Measurements from ENCODE around the gene CAMTA1. TPM values are rescaled to one million over a fixed set of nuclear protein-coding genes. Genes with fewer than 3 reads are reported as not detected.

CAMTA1 gene
- total RNA-seq, 5 donors from 2014 or later (not counting 1 experiment from before 2014, with no cell fraction given): 29.7 to 37.4 (median 34.6) TPM

GRCh38 chr1:7224644-7225043, 439.4 kb downstream of the CAMTA1 start:
- peaks cover 0 to 35% of the 10 kb centered on the region in 2 experiments for H3K27me3 ChIP-seq (replicated peaks in 1 of 2; ENCODE audit: control insufficient read depth in 2 of 2, extremely low read depth in 1 of 2, insufficient read depth in 2 of 2, low read length in 1 of 2)
- no peaks in the 10 kb centered on the region for H3K4me1 Mint-ChIP-seq
- no peaks in the 10 kb centered on the region for H3K36me3 Mint-ChIP-seq
- ATAC-seq (replicated peaks in 1 of 4): no peak
- no peak overlapping the region for H3K4me3 ChIP-seq (ENCODE audit: control insufficient read depth in 1 of 2, extremely low read depth in 1 of 2, low read length in 1 of 2)
- H3K27ac Mint-ChIP-seq: no peak overlapping the region
- H3K27ac ChIP-seq (ENCODE audit: low read length): no peak overlapping the region
- ChIA-PET CTCF (no interaction called here), POLR2A (no interaction called here)
- H3K9me3 ChIP-seq: no peaks in the 10 kb centered on the region
- no peak overlapping the region for H3K4me3 Mint-ChIP-seq
- no peaks in the 10 kb centered on the region for H3K9me3 Mint-ChIP-seq
- no peaks in the 10 kb centered on the region for H3K36me3 ChIP-seq (ENCODE audit: control insufficient read depth in 2 of 2, extremely low read depth in 1 of 2, insufficient read depth in 1 of 2, low read length in 1 of 2)
- DNase-seq: no peak
- H3K4me1 ChIP-seq (ENCODE audit: control insufficient read depth in 1 of 2, extremely low read depth in 1 of 2, insufficient read depth in 2 of 2, low read length in 2 of 2): no peaks in the 10 kb centered on the region
- 83% methylated on average over 12 of the region's 13 CpGs for WGBS (ENCODE audit: insufficient coverage)
- H3K27me3 Mint-ChIP-seq: peaks cover 6 to 7% of the 10 kb centered on the region in 2 donors

GRCh38 chr1:7225711-7226505, 440.7 kb downstream of the CAMTA1 start:
- no peak overlapping the region for H3K27ac Mint-ChIP-seq
- Histone ChIP-seq H3K36me3 (ENCODE audit: control insufficient read depth in 2 of 2, extremely low read depth in 1 of 2, insufficient read depth in 1 of 2, low read length in 1 of 2) (no peaks in the 10 kb centered on the region), H3K27ac (ENCODE audit: low read length) (no peak overlapping the region), H3K9me3 (no peaks in the 10 kb centered on the region), H3K4me3 (ENCODE audit: control insufficient read depth in 1 of 2, extremely low read depth in 1 of 2, low read length in 1 of 2) (no peak overlapping the region), H3K4me1 (ENCODE audit: control insufficient read depth in 1 of 2, extremely low read depth in 1 of 2, insufficient read depth in 2 of 2, low read length in 2 of 2) (no peaks in the 10 kb centered on the region), H3K27me3 (replicated peaks in 1 of 2; ENCODE audit: control insufficient read depth in 2 of 2, extremely low read depth in 1 of 2, insufficient read depth in 2 of 2, low read length in 1 of 2) (peaks cover 0 to 36% of the 10 kb centered on the region in 2 experiments)
- ChIA-PET CTCF (no interaction called here), POLR2A (no interaction called here)
- 77% methylated on average over 7 of the region's 11 CpGs for WGBS (ENCODE audit: insufficient coverage)
- H3K27me3 Mint-ChIP-seq: peaks cover 5 to 7% of the 10 kb centered on the region in 2 donors
- H3K36me3 Mint-ChIP-seq: no peaks in the 10 kb centered on the region
- no peaks in the 10 kb centered on the region for H3K9me3 Mint-ChIP-seq
- no peak for ATAC-seq (replicated peaks in 1 of 4)
- no peak overlapping the region for H3K4me3 Mint-ChIP-seq
- H3K4me1 Mint-ChIP-seq: no peaks in the 10 kb centered on the region
- no peak for DNase-seq

GRCh38 chr1:7227654-7228053, 442.4 kb downstream of the CAMTA1 start:
- no peak for ATAC-seq (replicated peaks in 1 of 4)
- ChIA-PET CTCF (no interaction called here), POLR2A (no interaction called here)
- H3K4me3 Mint-ChIP-seq: no peak overlapping the region
- no peaks in the 10 kb centered on the region for H3K9me3 Mint-ChIP-seq
- no peak for DNase-seq
- WGBS (ENCODE audit: insufficient coverage): 60% methylated on average over 2 of the region's 5 CpGs
- no peaks in the 10 kb centered on the region for H3K4me1 Mint-ChIP-seq
- Histone ChIP-seq H3K9me3 (no peaks in the 10 kb centered on the region), H3K4me3 (ENCODE audit: control insufficient read depth in 1 of 2, extremely low read depth in 1 of 2, low read length in 1 of 2) (no peak overlapping the region), H3K4me1 (ENCODE audit: control insufficient read depth in 1 of 2, extremely low read depth in 1 of 2, insufficient read depth in 2 of 2, low read length in 2 of 2) (no peaks in the 10 kb centered on the region), H3K36me3 (ENCODE audit: control insufficient read depth in 2 of 2, extremely low read depth in 1 of 2, insufficient read depth in 1 of 2, low read length in 1 of 2) (no peaks in the 10 kb centered on the region), H3K27me3 (replicated peaks in 1 of 2; ENCODE audit: control insufficient read depth in 2 of 2, extremely low read depth in 1 of 2, insufficient read depth in 2 of 2, low read length in 1 of 2) (peaks cover 0 to 30% of the 10 kb centered on the region in 2 experiments), H3K27ac (ENCODE audit: low read length) (no peak overlapping the region)
- no peaks in the 10 kb centered on the region for H3K36me3 Mint-ChIP-seq
- no peak overlapping the region for H3K27ac Mint-ChIP-seq
- H3K27me3 Mint-ChIP-seq: peaks cover 4 to 5% of the 10 kb centered on the region in 2 donors

GRCh38 chr1:7228252-7228961, 443.2 kb downstream of the CAMTA1 start:
- Mint-ChIP-seq H3K9me3 (no peaks in the 10 kb centered on the region), H3K4me1 (no peaks in the 10 kb centered on the region), H3K4me3 (no peak overlapping the region), H3K27me3 (peaks cover 4 to 5% of the 10 kb centered on the region in 2 donors), H3K27ac (no peak overlapping the region), H3K36me3 (no peaks in the 10 kb centered on the region)
- Histone ChIP-seq H3K36me3 (ENCODE audit: control insufficient read depth in 2 of 2, extremely low read depth in 1 of 2, insufficient read depth in 1 of 2, low read length in 1 of 2) (no peaks in the 10 kb centered on the region), H3K27ac (ENCODE audit: low read length) (no peak overlapping the region), H3K27me3 (replicated peaks in 1 of 2; ENCODE audit: control insufficient read depth in 2 of 2, extremely low read depth in 1 of 2, insufficient read depth in 2 of 2, low read length in 1 of 2) (peaks cover 0 to 29% of the 10 kb centered on the region in 2 experiments), H3K4me3 (ENCODE audit: control insufficient read depth in 1 of 2, extremely low read depth in 1 of 2, low read length in 1 of 2) (no peak overlapping the region), H3K4me1 (ENCODE audit: control insufficient read depth in 1 of 2, extremely low read depth in 1 of 2, insufficient read depth in 2 of 2, low read length in 2 of 2) (no peaks in the 10 kb centered on the region), H3K9me3 (no peaks in the 10 kb centered on the region)
- no peak for DNase-seq
- no peak for ATAC-seq (replicated peaks in 1 of 4)
- ChIA-PET POLR2A (no interaction called here), CTCF (no interaction called here)
- 75% methylated on average over 16 of the region's 17 CpGs for WGBS (ENCODE audit: insufficient coverage)

GRCh38 chr1:7229186-7229585, 443.9 kb downstream of the CAMTA1 start:
- no peaks in the 10 kb centered on the region for H3K9me3 ChIP-seq
- H3K4me3 ChIP-seq (ENCODE audit: control insufficient read depth in 1 of 2, extremely low read depth in 1 of 2, low read length in 1 of 2): no peak overlapping the region
- ChIA-PET POLR2A (no interaction called here), CTCF (no interaction called here)
- DNase-seq (no peak), ATAC-seq (replicated peaks in 1 of 4) (no peak)
- H3K4me3 Mint-ChIP-seq: no peak overlapping the region
- H3K9me3 Mint-ChIP-seq: no peaks in the 10 kb centered on the region
- H3K27ac Mint-ChIP-seq: no peak overlapping the region
- no peak overlapping the region for H3K27ac ChIP-seq (ENCODE audit: low read length)
- peaks cover 0 to 27% of the 10 kb centered on the region in 2 experiments for H3K27me3 ChIP-seq (replicated peaks in 1 of 2; ENCODE audit: control insufficient read depth in 2 of 2, extremely low read depth in 1 of 2, insufficient read depth in 2 of 2, low read length in 1 of 2)
- no peaks in the 10 kb centered on the region for H3K4me1 Mint-ChIP-seq
- H3K27me3 Mint-ChIP-seq: peaks cover 4 to 5% of the 10 kb centered on the region in 2 donors
- H3K36me3 ChIP-seq (ENCODE audit: control insufficient read depth in 2 of 2, extremely low read depth in 1 of 2, insufficient read depth in 1 of 2, low read length in 1 of 2): no peaks in the 10 kb centered on the region
- WGBS (ENCODE audit: insufficient coverage): 52% methylated on average over 3 of the region's 4 CpGs
- H3K4me1 ChIP-seq (ENCODE audit: control insufficient read depth in 1 of 2, extremely low read depth in 1 of 2, insufficient read depth in 2 of 2, low read length in 2 of 2): no peaks in the 10 kb centered on the region
- no peaks in the 10 kb centered on the region for H3K36me3 Mint-ChIP-seq

GRCh38 chr1:7229696-7230631, 444.7 kb downstream of the CAMTA1 start:
- H3K27ac Mint-ChIP-seq: no peak overlapping the region
- ATAC-seq (replicated peaks in 1 of 4) (no peak), DNase-seq (no peak)
- ChIA-PET POLR2A (no interaction called here), CTCF (no interaction called here)
- peaks cover 4 to 5% of the 10 kb centered on the region in 2 donors for H3K27me3 Mint-ChIP-seq
- no peak overlapping the region for H3K4me3 Mint-ChIP-seq
- Histone ChIP-seq H3K27me3 (replicated peaks in 1 of 2; ENCODE audit: control insufficient read depth in 2 of 2, extremely low read depth in 1 of 2, insufficient read depth in 2 of 2, low read length in 1 of 2) (peaks cover 0 to 31% of the 10 kb centered on the region in 2 experiments), H3K4me3 (ENCODE audit: control insufficient read depth in 1 of 2, extremely low read depth in 1 of 2, low read length in 1 of 2) (no peak overlapping the region), H3K9me3 (no peaks in the 10 kb centered on the region), H3K27ac (ENCODE audit: low read length) (no peak overlapping the region), H3K36me3 (ENCODE audit: control insufficient read depth in 2 of 2, extremely low read depth in 1 of 2, insufficient read depth in 1 of 2, low read length in 1 of 2) (no peaks in the 10 kb centered on the region), H3K4me1 (ENCODE audit: control insufficient read depth in 1 of 2, extremely low read depth in 1 of 2, insufficient read depth in 2 of 2, low read length in 2 of 2) (no peaks in the 10 kb centered on the region)
- H3K9me3 Mint-ChIP-seq: no peaks in the 10 kb centered on the region
- H3K36me3 Mint-ChIP-seq: no peaks in the 10 kb centered on the region
- WGBS (ENCODE audit: insufficient coverage): 70% methylated on average over 10 of the region's 20 CpGs
- H3K4me1 Mint-ChIP-seq: no peaks in the 10 kb centered on the region

Data from T-cell (primary cell).